RWPE1 (cell line): ENCODE results near the gene LGR4.
"Not testable (repeated sequence)": the region's sequence is repeated elsewhere in the genome, so short reads cannot be mapped to it uniquely, and the experiment has no call there.

ENCODE experiments used
- CTCF ChIA-PET: fragments of 350-600 bp; sonication (Branson Sonifier 250); formaldehyde crosslinking; extraction: SDS; loops from one replicate; lab custom pipeline; 2021; lab: Yijun Ruan, JAX
- POLR2A ChIA-PET: fragments of 400-600 bp; formaldehyde crosslinking; extraction: SDS; loops from one replicate; lab custom pipeline; 2020; ENCODE audit warnings: antibody characterized with exemption; ENCODE audit not compliant: low non-redundant PET; lab: Yijun Ruan, JAX
- DNase-seq: peaks from one replicate; pipeline ENCODE4 v3.0.0; 2012; ENCODE audit warnings: low spot score
- H3K27ac ChIP-seq: fragments of 450-650 bp; 2 replicates; pipeline ENCODE4 v1.5.1; 2017
- TF ChIP-seq, protein P1 (sequence below): fragments of 450-650 bp; conservative IDR thresholded peaks from 2 replicates; pipeline ENCODE4 v1.5.1; 2017; ENCODE audit warnings: low read depth, mild to moderate bottlenecking

Gene LGR4, protein sequence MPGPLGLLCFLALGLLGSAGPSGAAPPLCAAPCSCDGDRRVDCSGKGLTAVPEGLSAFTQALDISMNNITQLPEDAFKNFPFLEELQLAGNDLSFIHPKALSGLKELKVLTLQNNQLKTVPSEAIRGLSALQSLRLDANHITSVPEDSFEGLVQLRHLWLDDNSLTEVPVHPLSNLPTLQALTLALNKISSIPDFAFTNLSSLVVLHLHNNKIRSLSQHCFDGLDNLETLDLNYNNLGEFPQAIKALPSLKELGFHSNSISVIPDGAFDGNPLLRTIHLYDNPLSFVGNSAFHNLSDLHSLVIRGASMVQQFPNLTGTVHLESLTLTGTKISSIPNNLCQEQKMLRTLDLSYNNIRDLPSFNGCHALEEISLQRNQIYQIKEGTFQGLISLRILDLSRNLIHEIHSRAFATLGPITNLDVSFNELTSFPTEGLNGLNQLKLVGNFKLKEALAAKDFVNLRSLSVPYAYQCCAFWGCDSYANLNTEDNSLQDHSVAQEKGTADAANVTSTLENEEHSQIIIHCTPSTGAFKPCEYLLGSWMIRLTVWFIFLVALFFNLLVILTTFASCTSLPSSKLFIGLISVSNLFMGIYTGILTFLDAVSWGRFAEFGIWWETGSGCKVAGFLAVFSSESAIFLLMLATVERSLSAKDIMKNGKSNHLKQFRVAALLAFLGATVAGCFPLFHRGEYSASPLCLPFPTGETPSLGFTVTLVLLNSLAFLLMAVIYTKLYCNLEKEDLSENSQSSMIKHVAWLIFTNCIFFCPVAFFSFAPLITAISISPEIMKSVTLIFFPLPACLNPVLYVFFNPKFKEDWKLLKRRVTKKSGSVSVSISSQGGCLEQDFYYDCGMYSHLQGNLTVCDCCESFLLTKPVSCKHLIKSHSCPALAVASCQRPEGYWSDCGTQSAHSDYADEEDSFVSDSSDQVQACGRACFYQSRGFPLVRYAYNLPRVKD

DNA sequence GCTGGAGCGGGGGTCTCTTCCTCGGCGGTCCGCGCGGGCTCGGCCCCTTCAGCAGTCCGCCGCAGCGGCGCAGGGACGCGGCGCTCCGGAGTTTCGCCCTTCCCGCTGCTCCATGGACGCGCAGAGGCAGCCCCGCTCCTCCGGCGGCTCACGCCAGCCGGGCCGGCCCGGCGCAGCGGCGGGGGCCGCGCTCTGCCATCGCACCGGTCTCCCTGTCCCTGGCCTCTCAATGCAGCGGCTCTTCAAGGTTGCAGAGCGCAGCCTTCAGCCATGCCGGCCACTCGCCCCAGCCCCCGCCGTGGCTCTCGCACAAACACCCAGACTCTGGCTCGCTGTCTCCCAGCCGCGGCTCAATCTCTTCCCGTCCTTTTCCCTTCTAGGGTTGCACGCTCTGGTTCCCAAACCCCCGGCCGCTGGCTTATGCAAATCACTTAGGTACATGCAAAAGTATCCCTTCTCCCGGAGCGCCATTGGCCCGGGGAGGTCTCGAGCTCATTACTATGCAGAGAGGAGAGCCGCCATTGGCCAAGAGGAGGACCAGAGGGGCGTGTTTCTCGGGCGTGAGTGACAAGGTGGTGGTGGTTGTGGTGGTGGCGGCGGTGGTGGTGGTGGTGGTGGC, at the start of gene LGR4:
Gene LGR4, minus strand, starts transcription at position 393 of the 619 bp plus-strand sequence. CDS start 488 bp downstream, outside the sequence.
- CTCF ChIA-PET, result no interaction called here

DNA sequence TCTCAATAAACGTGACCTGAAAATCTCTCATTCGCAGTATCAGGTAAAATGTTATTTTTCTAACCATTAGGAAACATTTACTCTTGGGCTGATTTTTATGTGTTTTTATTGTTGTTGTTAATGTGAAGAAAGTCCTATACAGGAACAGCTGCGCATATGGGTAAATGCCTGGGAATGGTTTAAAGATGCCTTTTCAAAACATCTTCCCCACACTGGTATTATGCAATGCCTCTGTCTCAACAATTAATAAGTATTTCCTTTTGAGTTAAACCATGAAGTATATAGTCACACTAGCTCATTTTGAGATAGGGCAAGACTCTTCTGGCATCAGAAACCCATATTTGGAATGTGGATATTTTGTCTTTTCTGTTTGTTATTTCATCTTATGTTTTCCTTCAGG, 47.6 kb upstream of the LGR4 start:
- no peak for DNase-seq
- ChIA-PET CTCF (no interaction called here), POLR2A (no interaction called here)
- no peak overlapping the region for H3K27ac ChIP-seq
- TF ChIP-seq, protein P1, sequence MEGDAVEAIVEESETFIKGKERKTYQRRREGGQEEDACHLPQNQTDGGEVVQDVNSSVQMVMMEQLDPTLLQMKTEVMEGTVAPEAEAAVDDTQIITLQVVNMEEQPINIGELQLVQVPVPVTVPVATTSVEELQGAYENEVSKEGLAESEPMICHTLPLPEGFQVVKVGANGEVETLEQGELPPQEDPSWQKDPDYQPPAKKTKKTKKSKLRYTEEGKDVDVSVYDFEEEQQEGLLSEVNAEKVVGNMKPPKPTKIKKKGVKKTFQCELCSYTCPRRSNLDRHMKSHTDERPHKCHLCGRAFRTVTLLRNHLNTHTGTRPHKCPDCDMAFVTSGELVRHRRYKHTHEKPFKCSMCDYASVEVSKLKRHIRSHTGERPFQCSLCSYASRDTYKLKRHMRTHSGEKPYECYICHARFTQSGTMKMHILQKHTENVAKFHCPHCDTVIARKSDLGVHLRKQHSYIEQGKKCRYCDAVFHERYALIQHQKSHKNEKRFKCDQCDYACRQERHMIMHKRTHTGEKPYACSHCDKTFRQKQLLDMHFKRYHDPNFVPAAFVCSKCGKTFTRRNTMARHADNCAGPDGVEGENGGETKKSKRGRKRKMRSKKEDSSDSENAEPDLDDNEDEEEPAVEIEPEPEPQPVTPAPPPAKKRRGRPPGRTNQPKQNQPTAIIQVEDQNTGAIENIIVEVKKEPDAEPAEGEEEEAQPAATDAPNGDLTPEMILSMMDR, result no peak

More for the DNA sequence above, at the start of gene LGR4:
- TF ChIP-seq, protein P1, result no peak
- peak within 1 kb of the TSS; percentile 83 for H3K27ac ChIP-seq
- peak; percentile 88 for DNase-seq
- POLR2A ChIA-PET, result interaction anchor here (0.5 kb wide), 1 partner anchor 61 kb away, joined by 4 read pairs; no protein-coding TSS in a partner anchor

DNA sequence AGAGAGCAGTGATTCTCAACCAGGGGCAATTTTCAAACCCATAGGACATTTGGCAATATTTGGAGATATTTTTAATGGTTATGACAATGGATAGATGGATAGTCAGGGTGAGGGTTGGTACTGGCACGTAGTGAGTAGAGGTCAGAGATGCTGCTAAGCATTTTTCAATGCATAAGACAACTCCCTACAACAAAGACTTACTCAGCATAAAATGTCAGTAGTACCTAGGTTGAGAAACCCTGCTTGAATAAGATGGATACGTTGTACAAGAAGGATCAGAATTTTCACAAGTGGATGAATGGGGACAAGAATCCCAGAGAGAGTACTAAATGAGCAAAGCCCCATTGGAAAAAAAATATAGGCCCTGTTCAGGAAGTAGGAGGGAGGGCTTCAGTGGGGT, 45.9 kb upstream of the LGR4 start:
- POLR2A ChIA-PET, result no interaction called here
- no peak for DNase-seq
- H3K27ac ChIP-seq, result no peak overlapping the region
- CTCF ChIA-PET, result no interaction called here
- TF ChIP-seq, protein P1, result no peak

DNA sequence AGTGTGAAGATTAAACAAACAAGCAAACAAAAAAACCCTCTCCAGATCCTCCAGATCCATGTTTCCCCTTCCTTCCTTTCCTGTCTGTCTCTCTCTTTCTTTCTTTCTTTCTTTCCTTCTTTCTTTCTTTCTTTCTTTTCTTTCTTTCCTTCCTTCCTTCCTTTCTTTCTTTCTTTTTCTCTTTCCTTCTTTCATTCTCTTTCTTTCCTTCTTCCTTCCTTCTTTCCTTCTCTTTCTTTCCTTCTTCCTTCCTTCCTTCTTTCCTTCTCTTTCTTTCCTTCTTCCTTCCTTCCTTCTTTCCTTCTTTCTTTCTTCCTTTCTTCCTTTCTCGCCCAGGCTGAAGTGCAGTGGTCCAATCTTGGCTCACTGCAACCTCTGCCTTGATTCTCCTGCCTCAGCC, 44.9 kb upstream of the LGR4 start:
- DNase-seq, CTCF ChIA-PET, H3K27ac ChIP-seq: not testable (repeated sequence)
- POLR2A ChIA-PET, result interaction anchor here (0.6 kb wide), 1 partner anchor 9 kb away, joined by 3 read pairs; no protein-coding TSS in a partner anchor

DNA sequence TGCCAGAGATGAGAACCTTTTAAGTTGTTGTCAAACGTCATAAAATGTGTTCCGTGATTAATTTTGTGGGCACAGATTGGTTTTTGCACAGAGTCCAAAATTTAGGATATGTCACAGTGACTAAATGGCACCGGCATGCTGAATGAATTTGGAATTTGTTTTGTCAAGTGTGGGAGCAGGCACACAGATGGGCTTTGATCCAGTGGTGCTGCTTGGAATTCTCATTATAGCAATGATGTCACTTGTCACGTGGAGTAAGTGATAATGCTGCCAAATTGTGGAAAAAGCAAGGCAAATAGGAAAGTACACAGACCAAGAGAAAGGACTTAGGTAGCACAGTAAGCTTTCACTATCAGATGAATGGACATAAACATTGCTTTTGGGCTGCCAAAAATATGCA, 42.0 kb upstream of the LGR4 start:
- ChIA-PET CTCF (interaction anchor here (0.7 kb wide), 2 partner anchors 112 to 336 kb away, joined by 3 read pairs; no protein-coding TSS in a partner anchor), POLR2A (no interaction called here)
- no peak overlapping the region for H3K27ac ChIP-seq
- TF ChIP-seq, protein P1, result no peak
- DNase-seq, result no peak

DNA sequence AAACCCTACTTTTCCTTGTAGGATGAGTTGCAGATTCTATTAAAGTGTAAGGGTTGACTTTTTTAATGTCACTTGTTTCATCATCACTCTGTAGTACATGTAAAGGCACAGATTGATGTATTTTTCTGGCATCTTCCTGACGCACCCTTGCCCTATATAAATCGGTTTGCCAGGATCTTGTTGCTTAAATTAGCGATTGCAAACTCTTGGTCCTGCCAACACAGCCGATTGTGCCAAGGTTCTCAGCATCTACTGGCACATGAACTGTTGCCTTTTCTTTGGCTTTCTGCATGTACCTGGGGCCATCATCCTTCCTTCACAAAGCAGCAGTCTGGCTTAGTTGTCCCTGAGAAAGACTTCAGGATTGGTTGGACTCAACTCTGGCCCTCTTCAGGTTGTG, 41.5 kb upstream of the LGR4 start:
- no peak overlapping the region for H3K27ac ChIP-seq
- ChIA-PET POLR2A (no interaction called here), CTCF (no interaction called here)
- TF ChIP-seq, protein P1, result no peak
- no peak for DNase-seq
